Tibial nerve (tissue), 4 donors: Measurements from ENCODE around the gene MYB.

ENCODE experiments used
- EP300 ChIP-seq, 2 donors: sonication (generic); formaldehyde crosslinking; IDR thresholded peaks; one replicate each; pipeline ENCODE4 v1.6.1; 2017; ENCODE audit warnings: antibody characterized with exemption in 2 of 2, mild to moderate bottlenecking in 1 of 2
- POLR2A ChIP-seq, 2 donors: fragments of 450-650 bp; IDR thresholded peaks; one replicate each; pipeline ENCODE4 v1.6.1; 2017; ENCODE audit warnings: antibody characterized with exemption in 2 of 2, mild to moderate bottlenecking in 2 of 2, moderate library complexity in 2 of 2
- TF ChIP-seq, protein P1 (sequence below), 5 experiments: fragments of 200-600 bp in 3 of 5; fragments of 450-650 bp in 2 of 5; sonication (generic) in 3 of 5; IDR thresholded peaks; one replicate each; pipeline ENCODE4 v1.5.1; 2016 to 2019; ENCODE audit warnings: antibody characterized with exemption in 5 of 5, mild to moderate bottlenecking in 3 of 5, moderate library complexity in 2 of 5

DNA sequence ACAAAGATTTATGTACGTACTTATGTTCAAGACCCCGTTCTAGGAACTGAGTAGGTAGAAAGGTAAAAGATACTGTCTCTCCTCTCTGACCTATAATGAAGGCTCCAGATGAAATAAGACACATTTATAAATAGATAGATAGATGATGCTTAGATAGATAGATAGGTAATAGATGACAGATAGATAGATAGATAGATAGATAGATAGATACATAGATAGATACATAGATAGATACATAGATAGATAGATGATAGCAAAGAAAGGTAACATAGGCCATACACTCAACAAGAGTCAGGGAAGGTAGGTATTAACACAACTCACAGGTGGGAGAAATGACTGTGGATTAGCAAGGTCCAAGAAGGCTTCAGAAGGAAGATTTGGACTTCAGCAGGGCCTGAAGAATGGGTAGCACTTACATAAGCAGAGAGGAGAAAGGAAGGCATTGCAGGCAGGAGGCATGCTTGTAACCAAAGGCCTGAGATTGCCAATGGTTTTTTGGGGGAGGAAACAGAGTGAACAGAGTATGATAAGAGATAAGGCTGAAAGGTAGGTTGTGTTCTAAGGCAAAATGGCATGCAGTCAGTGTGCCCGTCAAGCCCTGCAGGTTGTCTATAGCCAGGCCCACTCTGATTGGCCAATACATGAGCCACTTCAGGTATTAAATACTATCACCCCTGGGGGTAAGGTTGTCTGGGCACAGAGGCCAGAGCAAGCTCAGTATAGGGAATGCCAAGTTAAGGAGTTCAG, 7.7 kb upstream of the MYB start:
- TF ChIP-seq, protein P1, sequence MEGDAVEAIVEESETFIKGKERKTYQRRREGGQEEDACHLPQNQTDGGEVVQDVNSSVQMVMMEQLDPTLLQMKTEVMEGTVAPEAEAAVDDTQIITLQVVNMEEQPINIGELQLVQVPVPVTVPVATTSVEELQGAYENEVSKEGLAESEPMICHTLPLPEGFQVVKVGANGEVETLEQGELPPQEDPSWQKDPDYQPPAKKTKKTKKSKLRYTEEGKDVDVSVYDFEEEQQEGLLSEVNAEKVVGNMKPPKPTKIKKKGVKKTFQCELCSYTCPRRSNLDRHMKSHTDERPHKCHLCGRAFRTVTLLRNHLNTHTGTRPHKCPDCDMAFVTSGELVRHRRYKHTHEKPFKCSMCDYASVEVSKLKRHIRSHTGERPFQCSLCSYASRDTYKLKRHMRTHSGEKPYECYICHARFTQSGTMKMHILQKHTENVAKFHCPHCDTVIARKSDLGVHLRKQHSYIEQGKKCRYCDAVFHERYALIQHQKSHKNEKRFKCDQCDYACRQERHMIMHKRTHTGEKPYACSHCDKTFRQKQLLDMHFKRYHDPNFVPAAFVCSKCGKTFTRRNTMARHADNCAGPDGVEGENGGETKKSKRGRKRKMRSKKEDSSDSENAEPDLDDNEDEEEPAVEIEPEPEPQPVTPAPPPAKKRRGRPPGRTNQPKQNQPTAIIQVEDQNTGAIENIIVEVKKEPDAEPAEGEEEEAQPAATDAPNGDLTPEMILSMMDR (IDR thresholded peaks at IDR 0.05), result no peak
- no peak for TF ChIP-seq POLR2A (IDR thresholded peaks at IDR 0.05)
- TF ChIP-seq EP300 (IDR thresholded peaks at IDR 0.05), result no peak
